Nephron (organoid): ENCODE measurements around the gene DLAT.
"Not testable (repeated sequence)": the region's sequence is repeated elsewhere in the genome, so short reads cannot be mapped to it uniquely, and the experiment has no call there.

Experiments used
- H3K27ac Mint-ChIP-seq, 3 experiments: 2 replicates each; pipeline ENCODE4 v1.8.0; 2020; ENCODE audit warnings: mixed read lengths in 3 of 3, mild to moderate bottlenecking in 2 of 3, moderate library complexity in 1 of 3
- H3K27me3 Mint-ChIP-seq: 2 replicates; pipeline ENCODE4 v1.8.0; 2021; ENCODE audit warnings: low read depth, mild to moderate bottlenecking, moderate library complexity, mixed read lengths
- H3K36me3 Mint-ChIP-seq: 2 replicates; pipeline ENCODE4 v1.8.0; 2020; ENCODE audit warnings: low read depth, mixed read lengths
- H3K4me1 Mint-ChIP-seq: 2 replicates; pipeline ENCODE4 v1.8.0; 2020; ENCODE audit warnings: mixed read lengths
- H3K4me3 Mint-ChIP-seq, 3 experiments: 2 replicates each; pipeline ENCODE4 v1.8.0; 2020; ENCODE audit warnings: mild to moderate bottlenecking in 3 of 3, mixed read lengths in 3 of 3, moderate library complexity in 2 of 3
- H3K9me3 Mint-ChIP-seq: 2 replicates; pipeline ENCODE4 v1.8.0; 2020; ENCODE audit warnings: mixed read lengths
- CTCF ChIP-seq, 3 experiments: fragments of 200-600 bp; sonication (generic); IDR thresholded peaks; one replicate each; pipeline ENCODE4 v1.5.0; 2021; ENCODE audit warnings: antibody characterized with exemption in 3 of 3; ENCODE audit not compliant: unreplicated experiment in 3 of 3

The DLAT gene

DNA sequence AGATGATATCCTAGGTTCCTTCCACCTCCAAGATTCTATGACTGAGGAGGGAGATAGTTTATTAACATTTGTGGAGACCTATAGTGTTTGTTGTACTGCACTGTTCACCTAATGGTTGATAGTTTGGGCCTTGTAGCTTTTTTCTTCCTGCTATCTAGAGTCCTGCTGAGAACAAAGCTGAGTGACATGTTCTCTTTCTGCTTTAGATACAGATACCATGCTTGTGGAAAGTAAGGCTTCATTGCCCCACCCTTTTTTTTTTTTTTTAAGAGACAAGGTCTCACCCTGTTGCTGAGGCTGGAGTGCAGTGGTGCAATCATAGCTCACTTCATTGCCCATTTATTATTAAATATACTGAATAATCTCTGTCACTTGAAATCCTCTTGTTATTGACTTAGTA, 12.3 kb downstream of the DLAT start:
- no peak for TF ChIP-seq CTCF (IDR thresholded peaks at IDR 0.05; ENCODE audit: unreplicated experiment in 3 of 3)
- peaks cover 71% of the 10 kb centered on the region for H3K36me3 Mint-ChIP-seq
- H3K4me3 Mint-ChIP-seq: no peak overlapping the region
- H3K9me3 Mint-ChIP-seq: no peaks in the 10 kb centered on the region
- no peaks in the 10 kb centered on the region for H3K27me3 Mint-ChIP-seq
- no peaks in the 10 kb centered on the region for H3K4me1 Mint-ChIP-seq
- no peak overlapping the region for H3K27ac Mint-ChIP-seq

DNA sequence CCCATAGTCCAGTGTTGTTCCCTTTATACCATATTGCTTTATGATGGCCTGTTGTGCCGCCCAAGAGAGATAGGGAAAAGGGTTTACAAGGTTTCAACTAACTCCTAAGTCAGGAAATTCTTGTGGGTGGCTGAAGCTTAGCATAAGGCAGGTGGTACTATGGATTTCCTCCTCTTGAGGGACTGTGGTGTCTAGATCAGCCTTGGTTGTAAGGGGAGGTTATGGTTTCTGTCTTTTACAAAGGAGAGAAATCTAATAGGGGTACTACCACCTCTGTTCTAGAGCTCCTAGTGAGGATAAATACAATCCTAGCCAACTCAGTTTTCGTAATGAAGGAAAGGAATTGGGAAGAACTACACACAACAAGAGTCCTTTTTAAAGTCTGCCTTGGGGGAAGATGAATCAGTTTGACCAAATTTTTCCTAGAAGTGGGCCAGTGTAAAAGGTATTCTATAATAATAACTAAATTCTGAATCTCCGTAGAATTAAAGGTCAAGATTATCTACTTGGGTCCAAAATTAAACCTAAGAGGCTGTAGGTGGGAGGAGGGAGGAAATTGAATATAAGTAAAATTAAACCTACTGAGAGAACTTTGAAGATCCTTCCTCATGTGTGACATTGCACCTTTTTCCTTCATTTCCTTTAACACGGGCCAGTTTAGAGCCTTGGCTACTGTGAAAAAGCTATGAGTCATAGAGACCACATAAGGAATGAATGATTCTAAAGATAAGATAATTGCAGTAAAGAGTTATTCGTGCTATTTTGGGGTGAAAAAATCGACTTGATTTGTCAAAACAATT, 17.2 kb downstream of the DLAT start:
- no peak for TF ChIP-seq CTCF (IDR thresholded peaks at IDR 0.05; ENCODE audit: unreplicated experiment in 3 of 3)
- Mint-ChIP-seq H3K9me3 (peaks cover 2% of the 10 kb centered on the region), H3K4me1 (no peaks in the 10 kb centered on the region), H3K36me3 (peaks cover 84% of the 10 kb centered on the region), H3K27ac (no peak overlapping the region), H3K4me3 (no peak overlapping the region), H3K27me3 (no peaks in the 10 kb centered on the region)

- H3K4me1 Mint-ChIP-seq: no peaks in the 10 kb centered on the region
- no peak overlapping the region for H3K4me3 Mint-ChIP-seq
- peaks cover 85% of the 10 kb centered on the region for H3K36me3 Mint-ChIP-seq
- TF ChIP-seq CTCF (IDR thresholded peaks at IDR 0.05; ENCODE audit: unreplicated experiment in 3 of 3): no peak
- peaks cover 4% of the 10 kb centered on the region for H3K9me3 Mint-ChIP-seq
- H3K27me3 Mint-ChIP-seq: no peaks in the 10 kb centered on the region
- H3K27ac Mint-ChIP-seq: no peak overlapping the region
Observed at GRCh38 chr11:112042961-112043304, 17.7 kb downstream of the DLAT start.

- Mint-ChIP-seq H3K9me3 (peaks cover 7% of the 10 kb centered on the region), H3K4me3 (no peak overlapping the region), H3K27ac (no peak overlapping the region), H3K36me3 (peaks cover 88% of the 10 kb centered on the region), H3K4me1 (no peaks in the 10 kb centered on the region), H3K27me3 (no peaks in the 10 kb centered on the region)
- no peak for TF ChIP-seq CTCF (IDR thresholded peaks at IDR 0.05; ENCODE audit: unreplicated experiment in 3 of 3)
Observed at GRCh38 chr11:112044961-112045360, 19.8 kb downstream of the DLAT start.

GRCh38 chr11:112046647-112047046, 21.4 kb downstream of the DLAT start:
- peaks cover 93% of the 10 kb centered on the region for H3K36me3 Mint-ChIP-seq
- H3K4me1 Mint-ChIP-seq, H3K9me3 Mint-ChIP-seq, H3K27ac Mint-ChIP-seq, H3K4me3 Mint-ChIP-seq, H3K27me3 Mint-ChIP-seq: not testable (repeated sequence)

GRCh38 chr11:112048256-112048655, 23.0 kb downstream of the DLAT start:
- not testable (repeated sequence) for H3K27ac Mint-ChIP-seq, H3K4me3 Mint-ChIP-seq, H3K4me1 Mint-ChIP-seq, H3K9me3 Mint-ChIP-seq, H3K27me3 Mint-ChIP-seq
- peaks cover 93% of the 10 kb centered on the region for H3K36me3 Mint-ChIP-seq

GRCh38 chr11:112049777-112050176, 24.6 kb downstream of the DLAT start:
- no peak overlapping the region for H3K27ac Mint-ChIP-seq
- TF ChIP-seq CTCF (IDR thresholded peaks at IDR 0.05; ENCODE audit: unreplicated experiment in 3 of 3): no peak
- peaks cover 90% of the 10 kb centered on the region for H3K36me3 Mint-ChIP-seq
- peaks cover 7% of the 10 kb centered on the region for H3K9me3 Mint-ChIP-seq
- no peak overlapping the region for H3K4me3 Mint-ChIP-seq
- H3K4me1 Mint-ChIP-seq: no peaks in the 10 kb centered on the region
- H3K27me3 Mint-ChIP-seq: no peaks in the 10 kb centered on the region
